Kidney (tissue), 14 donors: ENCODE measurements around the gene PPP6R3. TPM values are rescaled to one million over a fixed set of nuclear protein-coding genes. Genes with fewer than 3 reads are reported as not detected.

ENCODE experiments used
- DNase-seq, 5 donors: peaks; one replicate each; pipeline ENCODE4 v3.0.0-alpha.2; 2013 to 2020
- FAIRE-seq: peaks from 2 replicates; lab custom pipeline; 2012; peaks lifted over from hg19 to GRCh38; lab: Jason Lieb, UNC
- H3K27ac ChIP-seq, 2 donors: one replicate each; pipeline ENCODE4 v1.7.0; 2013; ENCODE audit warnings: low read depth in 2 of 2, low read length in 2 of 2, inconsistent platforms in 1 of 2
- H3K27me3 ChIP-seq: one replicate; pipeline ENCODE4 v1.7.1; 2013; ENCODE audit warnings: low read length, inconsistent platforms; ENCODE audit not compliant: control insufficient read depth, insufficient read depth
- H3K36me3 ChIP-seq, 3 donors: one replicate each; pipeline versions ENCODE4 v1.7.0 to v1.7.1; 2013; ENCODE audit warnings: low read length in 3 of 3, control low read depth in 1 of 3, inconsistent platforms in 1 of 3; ENCODE audit not compliant: insufficient read depth in 3 of 3, control insufficient read depth in 2 of 3
- H3K4me1 ChIP-seq, 3 donors: one replicate each; pipeline versions ENCODE4 v1.7.0 to v1.7.1; 2013; ENCODE audit warnings: low read length in 3 of 3, inconsistent platforms in 1 of 3, low read depth in 1 of 3; ENCODE audit not compliant: control insufficient read depth in 2 of 3, insufficient read depth in 2 of 3
- H3K4me3 ChIP-seq, 3 donors: one replicate each; pipeline versions ENCODE4 v1.7.0 to v1.8.1; 2013; ENCODE audit warnings: low read length in 3 of 3, control low read depth in 1 of 3, inconsistent platforms in 1 of 3
- H3K9ac ChIP-seq, 3 donors: one replicate each; pipeline versions ENCODE4 v1.7.0 to v1.7.1; 2013; ENCODE audit warnings: low read length in 3 of 3, control low read depth in 1 of 3, inconsistent platforms in 1 of 3
- H3K9me3 ChIP-seq, 3 donors: one replicate each; pipeline versions ENCODE4 v1.7.0 to v1.7.1; 2013; ENCODE audit warnings: low read length in 3 of 3, control low read depth in 1 of 3, inconsistent platforms in 1 of 3; ENCODE audit not compliant: control insufficient read depth in 2 of 3, insufficient read depth in 1 of 3
- CTCF ChIP-seq: IDR thresholded peaks from 3 replicates; pipeline ENCODE4 v1.5.1; 2012; ENCODE audit warnings: mild to moderate bottlenecking, moderate library complexity, borderline replicate concordance; ENCODE audit not compliant: insufficient read depth; ENCODE audit errors: extremely low read depth
- intact Hi-C: fragments of 100-400 bp; cut with DNase I; formaldehyde crosslinking; loops from one replicate; pipeline ENCODE4 v1.11.1; 2022
- polyA plus RNA-seq: library from polyadenylated mRNA; stranded (reverse); fragments of 350-450 nt; fragmentation: Illumina TruSeq; extraction: RNeasy Lipid Tissue Mini Kit (QIAGEN cat#74804); gene quantifications from one replicate; pipeline ENCODE4 v1.2.3, GENCODE V29; 2014; ENCODE audit warnings: low read depth, low replicate concordance; ENCODE audit not compliant: insufficient read depth
- total RNA-seq: library from RNA; stranded (reverse); fragmentation: NEBNext Ultra II Directional; extraction: Animal tissue kit (Norgen Biotek cat#: 25700); gene quantifications from one replicate; pipeline ENCODE4 v1.2.1, GENCODE V29; 2021
- donor health status: control.
- donor health status: control.
- donor health status: control.
- donor health status: control.
- donor health status: control.
- donor health status: DM: yes; HTN: yes; CAD: no.
- donor health status: Normal renal cell carcinoma (clear cell type).

PPP6R3 gene
- total and polyA plus RNA-seq, 2 donors from 2014 or later: 30.3 to 108 TPM

GRCh38 chr11:68429661-68430060 lies 30.9 kb upstream of the PPP6R3 start:
- DNase-seq (no peak), FAIRE-seq (no peak)
- Histone ChIP-seq H3K27me3 (no peaks in the 10 kb centered on the region), H3K9me3 (peaks cover 0 to 8% (median 2%) of the 10 kb centered on the region in 3 donors), H3K36me3 (peaks cover 8 to 30% (median 21%) of the 10 kb centered on the region in 3 donors), H3K4me1 (no peaks in the 10 kb centered on the region), H3K27ac (no peak overlapping the region), H3K4me3 (no peak overlapping the region), H3K9ac (no peak overlapping the region)
- TF ChIP-seq CTCF: no peak
- intact Hi-C loops: no loop called here

- Histone ChIP-seq H3K9ac (no peak overlapping the region), H3K4me1 (no peaks in the 10 kb centered on the region), H3K9me3 (peaks cover 0 to 8% (median 2%) of the 10 kb centered on the region in 3 donors), H3K36me3 (peaks cover 8 to 29% (median 19%) of the 10 kb centered on the region in 3 donors), H3K4me3 (no peak overlapping the region), H3K27ac (no peak overlapping the region), H3K27me3 (no peaks in the 10 kb centered on the region)
- no peak for TF ChIP-seq CTCF
- intact Hi-C loops: no loop called here
- DNase-seq (no peak), FAIRE-seq (no peak)
These were observed 30.2 kb upstream of the PPP6R3 start for GRCh38 chr11:68430384-68430783.

GRCh38 chr11:68430801-68431200 lies 29.8 kb upstream of the PPP6R3 start:
- H3K9ac ChIP-seq: no peak overlapping the region
- TF ChIP-seq CTCF: no peak
- DNase-seq: no peak

GRCh38 chr11:68431984-68432645 lies 28.4 kb upstream of the PPP6R3 start:
- no peak for TF ChIP-seq CTCF
- Histone ChIP-seq H3K4me1 (peaks cover 0 to 3% (median 1%) of the 10 kb centered on the region in 3 donors), H3K27me3 (no peaks in the 10 kb centered on the region), H3K27ac (no peak overlapping the region), H3K4me3 (no peak overlapping the region), H3K9me3 (peaks cover 0 to 8% (median 2%) of the 10 kb centered on the region in 3 donors), H3K9ac (no peak overlapping the region), H3K36me3 (peaks cover 8 to 26% (median 12%) of the 10 kb centered on the region in 3 donors)
- no peak for DNase-seq
- intact Hi-C loops: no loop called here
- FAIRE-seq: no peak

More at GRCh38 chr11:68430801-68431200, 29.8 kb upstream of the PPP6R3 start:
- no peak overlapping the region for H3K27ac ChIP-seq
- H3K4me3 ChIP-seq: no peak overlapping the region
- H3K27me3 ChIP-seq: no peaks in the 10 kb centered on the region
- FAIRE-seq: no peak
- H3K9me3 ChIP-seq: peaks cover 0 to 8% (median 2%) of the 10 kb centered on the region in 3 donors
- H3K36me3 ChIP-seq: peaks cover 8 to 28% (median 18%) of the 10 kb centered on the region in 3 donors
- intact Hi-C loops: no loop called here
- no peaks in the 10 kb centered on the region for H3K4me1 ChIP-seq
